GM19372 (cell line): ENCODE results near the gene USP16.
"Not testable (repeated sequence)": the region's sequence is repeated elsewhere in the genome, so short reads cannot be mapped to it uniquely, and the experiment has no call there.

Experiments
- ATAC-seq: cut with Tn5 transposase; IDR thresholded peaks from one replicate; pipeline ENCODE4 v1.9.1; 2021; ENCODE audit warnings: mild to moderate bottlenecking, low read depth, moderate library complexity; ENCODE audit not compliant: unreplicated experiment

The USP16 gene

DNA sequence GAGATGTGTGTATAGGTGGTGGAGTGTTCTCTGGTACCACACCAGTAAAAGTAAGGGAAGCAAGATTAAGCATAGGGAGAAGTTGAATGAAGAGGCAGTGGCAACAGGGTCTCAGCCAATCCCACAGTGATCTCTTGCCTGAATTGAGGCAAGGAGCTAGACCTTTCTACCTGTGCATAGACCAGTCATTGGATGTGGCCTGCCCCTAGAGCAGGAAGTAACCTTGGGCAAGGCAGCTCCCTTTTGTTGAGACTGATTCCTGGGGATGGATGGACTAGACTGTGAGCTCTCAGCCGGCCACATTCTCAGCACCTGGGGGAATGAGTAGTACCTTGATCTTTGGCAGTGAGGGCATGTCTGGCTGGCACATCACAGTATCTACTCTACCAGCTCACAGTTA lies 6.4 kb downstream of the USP16 start:
- no peak for ATAC-seq

DNA sequence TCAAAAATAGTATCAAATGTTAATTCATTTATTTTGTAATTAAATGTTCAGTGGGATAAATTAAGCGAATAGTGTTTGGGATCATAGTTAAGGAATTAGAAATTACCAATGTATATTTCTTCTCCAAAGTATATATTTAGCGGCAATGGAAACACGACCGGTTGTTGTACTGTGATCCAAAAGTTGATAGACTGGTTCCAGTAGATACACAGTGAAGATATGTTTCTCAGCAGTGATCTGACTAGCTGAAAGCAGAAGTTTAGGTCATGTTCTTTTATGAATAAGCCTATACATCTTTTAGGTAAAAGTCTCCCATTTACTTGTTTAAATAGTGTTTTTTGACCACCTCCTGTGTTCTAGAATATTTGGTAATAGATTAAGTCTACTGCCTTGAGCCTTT lies 8.8 kb downstream of the USP16 start:
- no peak for ATAC-seq

DNA sequence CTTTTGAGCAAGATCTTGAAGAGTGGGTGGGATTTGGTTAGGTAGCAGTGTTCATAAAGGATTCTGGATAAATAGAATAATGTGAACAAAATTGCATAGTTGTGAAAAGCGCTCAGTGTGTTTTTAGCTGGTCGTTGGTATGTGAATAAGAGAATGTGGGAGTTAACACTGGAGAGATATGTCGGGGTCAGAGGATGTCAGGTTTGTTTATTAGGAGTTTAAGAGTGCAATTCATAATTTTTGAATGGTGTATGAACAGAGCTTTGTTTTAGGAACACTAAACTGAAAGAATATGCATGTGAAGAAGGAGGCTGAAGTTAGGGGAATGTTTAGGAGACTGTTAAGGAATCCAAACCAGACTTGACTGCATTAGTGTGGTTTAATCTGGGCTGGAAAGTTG lies 9.4 kb downstream of the USP16 start:
- no peak for ATAC-seq

DNA sequence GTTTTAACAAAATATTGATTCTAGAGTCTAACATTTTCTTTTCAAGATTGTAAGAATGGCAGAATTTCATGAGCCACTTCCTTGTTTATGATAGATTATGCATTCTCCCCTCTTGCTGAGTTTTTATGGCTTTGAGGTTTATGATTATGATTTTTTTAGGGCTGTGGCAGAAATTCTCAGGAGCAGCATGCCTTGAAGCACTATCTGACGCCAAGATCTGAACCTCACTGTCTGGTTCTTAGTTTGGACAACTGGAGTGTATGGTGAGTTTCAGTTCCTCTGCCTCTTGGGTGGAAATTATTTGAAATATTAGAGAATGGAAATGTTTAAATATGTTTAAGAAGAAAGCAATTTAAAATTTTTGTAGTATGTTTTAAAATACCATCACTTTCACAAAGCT lies 10.2 kb downstream of the USP16 start:
- ATAC-seq = no peak

- ATAC-seq = no peak
Measured at GRCh38 chr21:29052224-29052623, 27.8 kb downstream of the USP16 start.

- no peak for ATAC-seq
Measured at GRCh38 chr21:29053011-29053553, 28.6 kb downstream of the USP16 start.

DNA sequence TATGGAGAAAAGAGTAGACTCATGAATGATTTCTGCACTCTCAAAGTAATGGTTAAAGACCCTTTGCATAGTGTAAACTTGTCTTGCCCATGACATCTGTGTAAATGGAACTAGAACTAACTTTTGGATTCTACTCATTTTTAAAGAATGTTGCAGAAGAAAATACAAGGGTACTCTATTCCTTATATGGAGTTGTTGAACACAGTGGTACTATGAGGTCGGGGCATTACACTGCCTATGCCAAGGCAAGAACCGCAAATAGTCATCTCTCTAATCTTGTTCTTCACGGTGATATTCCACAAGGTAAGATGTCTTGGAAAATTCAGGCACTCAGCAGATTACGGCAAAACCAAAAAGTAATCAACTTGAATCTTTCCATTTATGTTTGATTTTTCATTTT lies 29.2 kb downstream of the USP16 start:
- ATAC-seq = no peak

DNA sequence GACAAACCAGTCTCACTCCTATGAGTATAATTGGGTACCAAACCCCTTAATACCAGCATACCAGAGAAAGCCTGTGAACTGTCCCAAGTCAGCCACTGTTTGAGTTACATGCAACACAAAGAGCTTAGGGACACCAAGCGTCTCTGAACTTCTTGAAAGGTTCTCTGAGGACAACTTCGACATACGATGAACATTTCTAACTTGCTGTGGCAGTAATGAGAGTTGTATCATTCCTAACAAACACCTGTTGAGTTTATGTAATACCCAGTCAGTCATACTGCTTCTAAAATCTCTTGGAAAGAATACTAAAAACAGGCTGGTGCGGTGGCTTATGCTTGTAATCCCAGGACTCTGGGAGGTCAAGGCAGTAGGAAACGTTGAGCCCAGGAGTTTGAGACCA lies 30.6 kb downstream of the USP16 start:
- ATAC-seq = no peak

GRCh38 chr21:29056005-29056404 lies 31.5 kb downstream of the USP16 start:
- no peak for ATAC-seq

- ATAC-seq = no peak
Measured at GRCh38 chr21:29056538-29057050, 32.1 kb downstream of the USP16 start.

DNA sequence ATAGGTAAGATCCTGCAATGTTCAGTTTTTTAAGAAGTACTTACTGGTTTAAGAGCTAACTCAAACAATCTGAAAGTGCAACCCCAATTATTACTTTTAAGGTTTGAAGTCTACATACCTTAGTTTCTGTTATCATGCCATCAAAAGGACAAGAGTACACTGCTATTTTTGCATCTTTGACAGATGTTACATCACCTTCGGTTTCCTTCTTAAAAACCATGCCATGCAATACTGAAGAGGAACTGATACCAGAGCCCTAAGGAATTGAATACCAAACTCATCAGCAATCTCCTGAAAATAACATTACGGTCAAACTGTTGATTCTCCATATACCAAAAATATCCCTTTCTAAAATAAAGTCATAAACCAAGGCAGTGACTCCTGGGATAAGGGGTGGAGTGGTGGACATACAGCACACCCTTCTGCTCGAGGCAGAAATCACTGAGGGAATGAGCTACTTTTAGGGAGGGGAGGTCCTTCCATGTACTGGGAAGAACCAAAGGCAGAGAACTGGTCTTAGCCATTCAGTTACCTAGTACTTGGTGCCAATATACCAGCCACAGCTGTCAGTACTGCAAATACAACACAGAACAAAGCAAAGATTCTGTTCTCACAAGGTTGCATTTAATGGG lies 40.5 kb downstream of the USP16 start:
- peak; percentile 96 for ATAC-seq

DNA sequence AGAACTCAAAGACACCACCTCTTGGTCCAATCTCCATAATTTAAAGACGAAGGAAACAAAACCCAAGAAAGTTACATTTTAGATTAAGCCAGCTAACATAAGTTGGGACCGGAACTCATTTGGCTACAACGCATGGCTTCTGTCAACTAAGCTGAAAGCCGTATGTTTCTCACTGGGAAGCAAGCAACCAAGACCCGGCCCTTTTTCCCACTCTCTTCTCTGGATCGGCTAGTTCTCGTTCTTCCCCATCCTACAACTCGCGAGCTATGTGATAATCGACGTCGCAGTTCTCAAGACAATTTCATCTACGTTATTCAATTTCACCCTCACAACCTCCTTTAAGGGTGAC lies 48.4 kb downstream of the USP16 start:
- no peak for ATAC-seq

DNA sequence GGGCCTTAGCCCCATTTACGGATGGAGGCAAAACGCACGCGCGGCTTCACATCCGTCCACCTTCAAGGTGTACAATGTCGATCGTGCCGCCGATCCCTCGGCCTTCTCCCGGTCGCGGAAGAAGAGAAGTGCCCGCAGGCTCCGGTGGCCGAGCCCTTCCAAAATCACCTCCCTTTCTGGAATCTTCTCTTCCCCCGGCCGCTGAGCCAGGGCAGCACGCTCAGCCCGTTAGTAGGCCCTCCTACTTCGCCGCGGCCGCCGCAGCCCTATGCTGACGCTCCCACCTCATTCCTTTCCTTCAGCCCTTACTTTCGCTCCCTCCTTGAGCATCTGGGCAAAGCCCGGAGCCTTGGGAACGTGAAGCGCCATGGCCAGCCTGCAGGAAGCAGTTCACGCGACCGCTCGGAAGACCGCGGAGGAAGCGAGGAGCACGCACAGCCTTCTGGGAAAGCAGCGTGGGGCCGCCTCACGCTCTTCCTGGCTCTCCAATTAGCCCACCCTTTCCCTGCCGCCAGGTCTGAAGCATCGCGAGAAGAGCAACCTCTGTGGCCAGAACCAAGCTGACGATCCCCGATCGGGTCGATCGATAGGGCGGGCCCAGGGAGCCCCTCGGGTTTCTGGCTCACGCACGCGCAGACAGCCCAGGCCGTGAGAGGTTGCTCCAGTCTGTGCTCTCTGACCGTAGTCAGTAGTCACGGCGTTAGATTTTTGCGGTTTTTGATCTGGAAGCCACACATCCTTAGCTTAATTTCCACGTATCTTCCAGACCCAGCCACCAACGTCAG lies 48.9 kb downstream of the USP16 start, which contains the start of gene CCT8:
Gene CCT8, minus strand, starts transcription at position 427 of the 785 bp plus-strand sequence. Its CDS starts 58 bp downstream, at position 369.
- ATAC-seq = peak; percentile 86

GRCh38 chr21:29074007-29074376 lies 49.5 kb downstream of the USP16 start:
- ATAC-seq = peak; percentile 25

- ATAC-seq = no peak
Measured at GRCh38 chr21:29074783-29075182, 50.3 kb downstream of the USP16 start.

DNA sequence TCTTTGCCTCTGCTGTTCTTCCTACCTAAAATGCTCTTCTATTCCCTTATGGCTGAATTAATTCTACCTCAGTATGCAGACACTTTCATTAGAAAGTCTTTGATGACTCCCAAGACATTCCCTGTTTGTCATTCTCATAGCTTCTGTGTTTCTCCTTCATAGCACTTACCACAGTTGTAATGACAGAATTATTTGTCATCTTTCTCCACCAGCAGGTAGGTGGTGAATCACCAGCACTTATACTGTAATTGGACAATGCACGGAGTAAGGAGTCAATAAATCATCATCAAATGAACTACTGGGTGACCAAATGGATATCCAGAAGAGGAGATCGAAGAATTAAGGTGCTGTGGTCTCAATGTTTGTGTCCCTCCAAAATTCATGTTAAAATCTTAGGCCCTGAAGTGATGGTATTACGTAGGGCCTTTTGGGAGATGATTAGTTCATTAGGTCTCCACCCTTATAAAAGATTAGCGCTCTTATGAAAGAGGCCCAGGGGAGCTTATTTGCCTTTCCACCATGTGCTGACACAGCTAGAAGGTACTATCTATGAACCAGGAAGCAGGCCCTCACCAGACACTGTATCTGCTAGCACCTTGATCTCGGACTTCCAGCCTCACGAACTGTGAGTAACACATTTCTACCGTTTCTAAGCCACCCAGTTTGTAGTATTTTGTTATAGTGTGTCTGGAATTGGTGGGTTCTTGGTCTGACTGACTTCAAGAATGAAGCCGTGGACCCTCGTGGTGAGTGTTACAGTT lies 51.4 kb downstream of the USP16 start:
- no peak for ATAC-seq

DNA sequence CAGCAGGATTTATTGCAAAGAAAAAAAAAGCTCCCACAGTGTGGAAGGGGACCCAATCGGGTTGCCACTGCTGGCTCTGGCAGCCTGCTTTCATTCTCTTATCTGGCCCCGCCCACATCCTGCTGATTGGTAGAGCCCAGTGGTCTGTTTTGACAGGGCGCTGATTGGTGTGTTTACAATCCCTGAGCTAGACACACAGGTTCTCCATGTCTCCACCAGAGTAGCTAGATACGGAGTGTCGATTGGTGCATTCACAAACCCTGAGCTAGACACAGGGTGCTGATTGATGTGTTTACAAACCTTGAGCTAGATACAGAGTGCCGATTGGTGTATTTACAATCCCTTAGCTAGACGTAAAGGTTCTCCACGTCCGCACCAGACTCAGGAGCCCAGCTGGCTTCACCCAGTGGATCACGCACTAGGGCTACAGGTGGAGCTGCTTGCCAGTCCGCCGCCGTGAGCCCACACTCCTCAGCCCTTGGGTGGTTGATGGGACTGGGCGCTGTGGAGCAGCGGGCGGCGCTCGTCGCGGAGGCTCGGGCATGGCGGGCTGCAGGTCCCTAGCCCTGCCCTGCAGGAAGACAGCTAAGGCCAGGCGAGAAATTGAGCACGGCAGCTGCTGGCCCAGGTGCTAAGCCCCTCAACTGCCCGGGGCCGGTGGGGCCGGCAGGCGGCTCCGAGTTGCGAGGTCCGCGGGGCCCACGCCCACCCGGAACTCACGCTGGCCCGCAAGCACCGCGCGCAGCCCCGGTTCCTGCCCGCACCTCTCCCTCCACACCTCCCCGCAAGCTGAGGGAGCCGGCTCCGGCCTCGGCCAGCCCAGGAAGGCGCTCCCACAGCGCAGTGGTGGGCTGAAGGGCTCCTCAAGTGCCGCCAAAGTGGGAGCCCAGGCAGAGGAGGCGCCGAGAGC lies 52.5 kb downstream of the USP16 start:
- not testable (repeated sequence) for ATAC-seq

DNA sequence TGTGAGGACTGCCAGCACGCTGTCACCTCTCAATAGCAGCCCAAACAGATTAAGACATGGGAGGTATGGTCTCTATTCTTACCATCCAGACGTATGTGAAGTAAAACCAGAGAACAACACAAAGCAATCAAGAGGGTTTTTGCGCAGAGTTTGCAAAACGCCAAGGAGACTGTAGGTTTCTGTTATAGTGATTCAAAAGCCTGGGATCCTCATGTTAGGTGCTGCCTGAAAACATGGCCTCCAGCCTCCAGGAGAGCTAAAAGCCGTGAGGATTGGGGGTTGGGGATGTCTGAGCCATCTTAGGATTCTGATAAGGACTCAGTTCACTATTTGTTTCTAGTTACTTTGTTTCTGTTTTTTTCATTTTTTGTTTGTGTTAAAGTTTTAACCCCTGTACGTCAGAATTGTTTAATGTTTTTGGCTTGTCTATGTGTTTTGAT lies 53.2 kb downstream of the USP16 start:
- no peak for ATAC-seq

DNA sequence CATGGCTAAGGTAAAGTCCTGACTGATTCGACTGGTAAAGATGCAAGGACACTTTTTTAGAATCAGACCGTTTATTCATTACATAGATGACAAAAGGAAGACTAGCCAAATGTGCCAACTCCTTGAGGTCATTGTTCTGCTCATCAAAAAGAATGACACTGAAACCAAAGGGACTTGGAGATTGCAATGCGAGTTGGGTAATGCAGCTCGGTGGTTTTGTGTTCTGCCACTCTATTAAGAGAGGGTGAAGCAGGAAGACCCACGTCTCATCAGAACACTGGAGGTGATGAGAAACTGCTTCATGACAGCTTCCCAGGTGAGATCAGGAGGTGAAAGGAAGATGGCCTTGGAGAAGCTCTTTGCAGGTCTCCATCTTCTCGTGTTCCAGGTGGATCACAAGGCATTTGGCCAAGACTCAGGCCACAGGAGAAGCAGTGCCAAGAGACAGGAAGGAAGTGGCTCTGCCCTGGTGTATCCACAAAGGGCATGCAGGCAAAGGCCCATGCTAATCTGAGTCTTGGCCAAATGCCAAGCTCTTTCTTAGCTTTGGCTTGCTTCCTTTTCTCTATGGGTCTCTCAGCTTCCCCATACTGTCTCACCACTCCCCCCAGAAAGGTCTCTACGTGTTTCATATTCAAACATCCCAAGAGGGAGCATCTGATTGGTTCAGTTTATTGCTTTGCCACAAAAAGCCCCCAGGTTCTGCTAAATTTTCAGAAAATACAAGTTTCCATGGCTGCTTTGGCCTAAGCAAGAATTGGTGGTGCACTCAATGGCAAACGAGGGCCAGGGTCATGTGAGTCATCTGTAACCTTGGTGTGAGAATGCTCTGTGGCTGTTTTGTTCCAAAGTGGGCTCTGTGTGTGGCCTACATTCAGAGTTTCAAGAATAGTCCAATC lies 54.6 kb downstream of the USP16 start:
- ATAC-seq = peak; percentile 49
